Vagina (tissue), 1 donor: ENCODE results near the gene BDKRB1. TPM values are rescaled to one million over a fixed set of nuclear protein-coding genes. Genes with fewer than 3 reads are reported as not detected.

Experiments used
- small RNA-seq: library from RNA; depleted of rRNA; stranded (forward); fragments of <200 nt; gene quantifications from one replicate; pipeline ENCODE3, GENCODE V24; 2016
- total RNA-seq: library from RNA; depleted of rRNA; stranded (reverse); fragments of >200 nt; gene quantifications from one replicate; pipeline ENCODE4 v1.2.3, GENCODE V29; 2016

BDKRB1 gene
- total RNA-seq, 1 donor from 2014 or later: 2.5 TPM

Small RNA genes within 50 kb of the gene (small RNA-seq; reads per million reads assigned to genes)
- gene CKS1BP1: not detected

Other genes starting within 250 kb of the BDKRB1 start
- gene C14orf132, start 216.8 kb upstream of the BDKRB1 start, total RNA-seq: 12.0 TPM
- gene BDKRB2, start 51.4 kb upstream of the BDKRB1 start, total RNA-seq: 23.3 TPM
- 32.2 TPM for gene ATG2B, start 107.1 kb downstream of the BDKRB1 start, total RNA-seq
- gene GSKIP, start 107.3 kb downstream of the BDKRB1 start, total RNA-seq: 8.1 TPM
- gene AK7, start 135.9 kb downstream of the BDKRB1 start, total RNA-seq: 2.0 TPM
- 143 TPM for gene PAPOLA, start 246.2 kb downstream of the BDKRB1 start, total RNA-seq